WI38 (cell line): ENCODE data around the gene MORC3.
"Not testable (repeated sequence)": the region's sequence is repeated elsewhere in the genome, so short reads cannot be mapped to it uniquely, and the experiment has no call there.

ENCODE experiments used
- H3K4me3 ChIP-seq: 2 replicates; pipeline ENCODE4 v1.5.1; 2011; ENCODE audit warnings: low read depth, mild to moderate bottlenecking, control low read depth, low read length
- TF ChIP-seq, protein P1 (sequence below): IDR thresholded peaks from 2 replicates; pipeline ENCODE4 v1.5.1; 2012; ENCODE audit warnings: low read depth, mild to moderate bottlenecking, control low read depth, low read length

Gene MORC3

GRCh38 chr21:36359185-36359584 is 39.2 kb downstream of the MORC3 start:
- TF ChIP-seq, protein P1, sequence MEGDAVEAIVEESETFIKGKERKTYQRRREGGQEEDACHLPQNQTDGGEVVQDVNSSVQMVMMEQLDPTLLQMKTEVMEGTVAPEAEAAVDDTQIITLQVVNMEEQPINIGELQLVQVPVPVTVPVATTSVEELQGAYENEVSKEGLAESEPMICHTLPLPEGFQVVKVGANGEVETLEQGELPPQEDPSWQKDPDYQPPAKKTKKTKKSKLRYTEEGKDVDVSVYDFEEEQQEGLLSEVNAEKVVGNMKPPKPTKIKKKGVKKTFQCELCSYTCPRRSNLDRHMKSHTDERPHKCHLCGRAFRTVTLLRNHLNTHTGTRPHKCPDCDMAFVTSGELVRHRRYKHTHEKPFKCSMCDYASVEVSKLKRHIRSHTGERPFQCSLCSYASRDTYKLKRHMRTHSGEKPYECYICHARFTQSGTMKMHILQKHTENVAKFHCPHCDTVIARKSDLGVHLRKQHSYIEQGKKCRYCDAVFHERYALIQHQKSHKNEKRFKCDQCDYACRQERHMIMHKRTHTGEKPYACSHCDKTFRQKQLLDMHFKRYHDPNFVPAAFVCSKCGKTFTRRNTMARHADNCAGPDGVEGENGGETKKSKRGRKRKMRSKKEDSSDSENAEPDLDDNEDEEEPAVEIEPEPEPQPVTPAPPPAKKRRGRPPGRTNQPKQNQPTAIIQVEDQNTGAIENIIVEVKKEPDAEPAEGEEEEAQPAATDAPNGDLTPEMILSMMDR: no peak
- no peak overlapping the region for H3K4me3 ChIP-seq

DNA sequence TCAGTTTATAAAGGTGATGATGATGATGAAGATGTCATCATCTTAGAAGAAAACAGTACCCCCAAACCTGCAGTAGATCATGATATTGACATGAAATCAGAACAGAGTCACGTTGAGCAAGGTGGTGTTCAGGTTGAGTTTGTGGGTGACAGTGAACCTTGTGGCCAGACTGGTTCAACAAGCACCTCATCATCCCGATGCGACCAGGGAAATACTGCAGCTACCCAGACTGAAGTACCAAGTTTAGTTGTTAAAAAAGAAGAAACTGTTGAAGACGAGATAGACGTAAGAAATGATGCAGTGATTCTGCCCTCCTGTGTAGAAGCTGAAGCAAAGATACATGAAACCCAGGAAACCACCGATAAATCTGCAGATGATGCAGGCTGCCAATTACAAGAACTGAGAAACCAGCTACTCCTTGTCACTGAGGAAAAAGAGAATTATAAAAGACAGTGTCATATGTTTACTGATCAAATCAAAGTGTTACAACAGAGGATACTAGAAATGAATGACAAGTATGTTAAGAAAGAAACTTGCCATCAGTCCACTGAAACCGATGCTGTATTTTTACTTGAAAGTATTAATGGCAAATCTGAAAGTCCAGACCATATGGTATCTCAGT is 49.2 kb downstream of the MORC3 start:
- TF ChIP-seq, protein P1: no peak
- H3K4me3 ChIP-seq: no peak overlapping the region

GRCh38 chr21:36375994-36376393 is 56.0 kb downstream of the MORC3 start:
- TF ChIP-seq, protein P1: no peak
- H3K4me3 ChIP-seq: no peak overlapping the region

- TF ChIP-seq, protein P1: no peak
- no peak overlapping the region for H3K4me3 ChIP-seq
These were observed 57.4 kb downstream of the MORC3 start for GRCh38 chr21:36377391-36377842.

DNA sequence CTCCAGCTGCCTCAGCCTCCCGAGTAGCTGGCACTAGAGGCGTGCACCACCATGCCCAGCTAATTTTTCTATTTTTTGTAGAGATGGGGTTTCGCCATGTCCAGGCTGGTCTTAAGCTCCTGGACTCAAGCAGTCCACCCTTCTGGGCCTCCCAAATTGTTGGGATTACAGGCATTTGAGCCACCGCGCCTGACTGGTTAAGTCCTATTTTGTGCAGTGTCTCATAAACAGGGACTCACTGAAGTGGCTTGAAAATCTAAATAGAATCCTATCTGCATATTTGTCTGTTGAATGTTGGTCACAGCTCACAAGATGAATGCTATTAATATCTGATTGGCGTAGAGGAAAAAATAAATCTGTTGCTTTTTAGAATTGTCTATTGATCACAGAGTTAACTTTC is 59.3 kb downstream of the MORC3 start:
- no peak overlapping the region for H3K4me3 ChIP-seq
- TF ChIP-seq, protein P1: no peak

DNA sequence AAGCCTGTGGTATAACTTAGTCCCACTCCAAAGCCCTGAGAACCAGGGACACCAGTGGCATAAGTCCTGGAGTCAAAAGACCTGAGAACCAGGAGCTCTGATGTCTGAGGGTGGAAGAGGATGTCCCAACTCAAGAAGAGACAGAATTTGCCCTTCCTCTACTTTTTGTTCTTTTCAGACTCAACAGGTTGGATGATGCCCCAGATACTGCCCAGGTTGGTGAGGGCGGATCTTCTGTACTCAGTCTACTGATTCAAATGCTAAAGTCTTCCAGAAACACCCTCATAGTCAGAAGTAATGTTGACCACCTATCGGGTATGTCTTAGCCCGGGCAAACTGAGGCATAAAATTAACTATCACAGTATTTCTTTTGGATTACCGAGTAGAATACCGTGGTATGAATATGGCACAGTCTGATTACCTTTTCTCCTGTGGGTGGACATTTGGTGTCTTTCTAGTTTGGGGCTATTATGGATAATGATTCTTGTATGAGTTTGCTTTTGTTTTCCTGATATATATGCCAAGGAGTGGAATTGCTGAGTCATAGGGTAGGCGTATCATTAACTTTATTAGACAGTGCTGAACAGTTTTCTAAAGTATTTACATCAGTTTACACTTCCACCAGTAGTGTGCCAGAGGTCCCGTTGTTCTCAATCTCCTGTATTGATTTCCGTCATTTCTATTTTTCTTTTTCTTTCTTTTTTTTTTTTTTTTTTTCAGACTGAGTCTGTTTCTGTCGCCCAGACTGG is 62.0 kb downstream of the MORC3 start:
- TF ChIP-seq, protein P1: no peak
- H3K4me3 ChIP-seq: no peak overlapping the region

DNA sequence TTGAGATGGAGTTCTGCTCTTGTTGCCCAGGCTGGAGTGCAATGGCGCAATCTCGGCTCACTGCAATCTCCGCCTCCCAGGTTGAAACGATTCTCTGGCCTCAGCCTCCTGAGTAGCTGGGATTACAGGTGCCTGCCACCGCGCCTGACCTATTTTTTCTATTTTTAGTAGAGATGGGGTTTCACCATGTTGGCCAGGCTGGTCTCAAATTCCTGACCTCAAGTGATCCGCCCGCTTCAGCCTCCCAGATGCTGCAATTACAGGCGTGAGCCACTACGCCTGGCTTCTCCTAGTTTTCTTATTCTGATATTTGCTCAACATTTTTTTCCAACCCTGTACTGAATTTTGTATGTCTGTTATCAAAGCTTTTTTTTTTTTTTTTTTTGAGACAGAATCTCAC is 62.7 kb downstream of the MORC3 start:
- not testable (repeated sequence) for H3K4me3 ChIP-seq
